Measurements from ENCODE around the gene DRAP1.

The DRAP1 gene, protein sequence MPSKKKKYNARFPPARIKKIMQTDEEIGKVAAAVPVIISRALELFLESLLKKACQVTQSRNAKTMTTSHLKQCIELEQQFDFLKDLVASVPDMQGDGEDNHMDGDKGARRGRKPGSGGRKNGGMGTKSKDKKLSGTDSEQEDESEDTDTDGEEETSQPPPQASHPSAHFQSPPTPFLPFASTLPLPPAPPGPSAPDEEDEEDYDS

GRCh38 chr11:65919141-65919572, at the start of gene DRAP1:
TSS of gene DRAP1 (plus strand) at chr11:65919426. CDS start at chr11:65919502, 76 bp downstream.
- H3F3A ChIP-seq (ENCODE audit: low read depth): no peaks in the 10 kb centered on the region
- peaks cover 8% of the 10 kb centered on the region; the same call in 1 of the 2 replicates for H3K36me3 ChIP-seq (ENCODE audit: insufficient read depth, low read length)
- H4K20me1 ChIP-seq (ENCODE audit: insufficient read depth, low read length, poor library complexity, severe bottlenecking): peaks cover 15% of the 10 kb centered on the region
- TF ChIP-seq, protein P1, sequence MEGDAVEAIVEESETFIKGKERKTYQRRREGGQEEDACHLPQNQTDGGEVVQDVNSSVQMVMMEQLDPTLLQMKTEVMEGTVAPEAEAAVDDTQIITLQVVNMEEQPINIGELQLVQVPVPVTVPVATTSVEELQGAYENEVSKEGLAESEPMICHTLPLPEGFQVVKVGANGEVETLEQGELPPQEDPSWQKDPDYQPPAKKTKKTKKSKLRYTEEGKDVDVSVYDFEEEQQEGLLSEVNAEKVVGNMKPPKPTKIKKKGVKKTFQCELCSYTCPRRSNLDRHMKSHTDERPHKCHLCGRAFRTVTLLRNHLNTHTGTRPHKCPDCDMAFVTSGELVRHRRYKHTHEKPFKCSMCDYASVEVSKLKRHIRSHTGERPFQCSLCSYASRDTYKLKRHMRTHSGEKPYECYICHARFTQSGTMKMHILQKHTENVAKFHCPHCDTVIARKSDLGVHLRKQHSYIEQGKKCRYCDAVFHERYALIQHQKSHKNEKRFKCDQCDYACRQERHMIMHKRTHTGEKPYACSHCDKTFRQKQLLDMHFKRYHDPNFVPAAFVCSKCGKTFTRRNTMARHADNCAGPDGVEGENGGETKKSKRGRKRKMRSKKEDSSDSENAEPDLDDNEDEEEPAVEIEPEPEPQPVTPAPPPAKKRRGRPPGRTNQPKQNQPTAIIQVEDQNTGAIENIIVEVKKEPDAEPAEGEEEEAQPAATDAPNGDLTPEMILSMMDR (conservative IDR thresholded peaks at IDR 0.05; ENCODE audit: low read length): no peak
- no peak for TF ChIP-seq EZH2phosphoT487 (IDR thresholded peaks at IDR 0.05; ENCODE audit: borderline replicate concordance)
- H3K9me2 ChIP-seq (replicated peaks; ENCODE audit: low read depth, low read length): no peaks in the 10 kb centered on the region
- peaks cover 43% of the 10 kb centered on the region for H3K79me2 ChIP-seq (ENCODE audit: insufficient read depth, low read length)
- peak within 1 kb of the TSS; percentile 99 for H3K4me3 ChIP-seq (ENCODE audit: low read length, poor library complexity, severe bottlenecking)
- H3K27me3 ChIP-seq (ENCODE audit: insufficient read depth, low read length, poor library complexity, severe bottlenecking): no peaks in the 10 kb centered on the region
- H2AFZ ChIP-seq (ENCODE audit: low read length): peak within 1 kb of the TSS; percentile 94
- H3K9me3 ChIP-seq (ENCODE audit: insufficient read depth, low read depth, low read length): no peaks in the 10 kb centered on the region
- H3K4me1 ChIP-seq (ENCODE audit: insufficient read depth, low read length, poor library complexity, severe bottlenecking): peaks cover 33% of the 10 kb centered on the region
- peak within 1 kb of the TSS; percentile 93 for H3K9ac ChIP-seq (ENCODE audit: low read depth, low read length, poor library complexity, severe bottlenecking)
- peak within 1 kb of the TSS; percentile 98 for H3K4me2 ChIP-seq (ENCODE audit: low read depth, low read length, poor library complexity, severe bottlenecking)

GRCh38 chr11:65869643-65870306, 49.5 kb upstream of the DRAP1 start:
- Histone ChIP-seq H3F3A (ENCODE audit: low read depth) (no peaks in the 10 kb centered on the region), H3K4me2 (ENCODE audit: low read depth, low read length, poor library complexity, severe bottlenecking) (peak overlapping the region; percentile 41), H3K4me1 (ENCODE audit: insufficient read depth, low read length, poor library complexity, severe bottlenecking) (peaks cover 34% of the 10 kb centered on the region), H3K36me3 (ENCODE audit: insufficient read depth, low read length) (peaks cover 8% of the 10 kb centered on the region; the same call in 1 of the 2 replicates), H3K79me2 (ENCODE audit: insufficient read depth, low read length) (peaks cover 5% of the 10 kb centered on the region; the same call in 1 of the 2 replicates), H2AFZ (ENCODE audit: low read length) (no peak overlapping the region), H3K9me2 (replicated peaks; ENCODE audit: low read depth, low read length) (no peaks in the 10 kb centered on the region), H3K9me3 (ENCODE audit: insufficient read depth, low read depth, low read length) (no peaks in the 10 kb centered on the region), H4K20me1 (ENCODE audit: insufficient read depth, low read length, poor library complexity, severe bottlenecking) (peaks cover 4% of the 10 kb centered on the region), H3K27me3 (ENCODE audit: insufficient read depth, low read length, poor library complexity, severe bottlenecking) (no peaks in the 10 kb centered on the region), H3K9ac (ENCODE audit: low read depth, low read length, poor library complexity, severe bottlenecking) (peak overlapping the region; percentile 0), H3K4me3 (ENCODE audit: low read length, poor library complexity, severe bottlenecking) (peak overlapping the region; percentile 21)
- TF ChIP-seq, protein P1 (conservative IDR thresholded peaks at IDR 0.05; ENCODE audit: low read length): no peak
- TF ChIP-seq EZH2phosphoT487 (IDR thresholded peaks at IDR 0.05; ENCODE audit: borderline replicate concordance): no peak

GRCh38 chr11:65870307-65870658, 48.9 kb upstream of the DRAP1 start:
- Histone ChIP-seq H3K9me3 (ENCODE audit: insufficient read depth, low read depth, low read length) (no peaks in the 10 kb centered on the region), H3K79me2 (ENCODE audit: insufficient read depth, low read length) (peaks cover 2% of the 10 kb centered on the region; the same call in 1 of the 2 replicates), H3K4me3 (ENCODE audit: low read length, poor library complexity, severe bottlenecking) (peak overlapping the region; percentile 21), H3F3A (ENCODE audit: low read depth) (no peaks in the 10 kb centered on the region), H3K4me2 (ENCODE audit: low read depth, low read length, poor library complexity, severe bottlenecking) (peak overlapping the region; percentile 41), H3K4me1 (ENCODE audit: insufficient read depth, low read length, poor library complexity, severe bottlenecking) (peaks cover 34% of the 10 kb centered on the region), H4K20me1 (ENCODE audit: insufficient read depth, low read length, poor library complexity, severe bottlenecking) (peaks cover 4% of the 10 kb centered on the region), H3K36me3 (ENCODE audit: insufficient read depth, low read length) (peaks cover 3% of the 10 kb centered on the region; the same call in 1 of the 2 replicates), H3K9me2 (replicated peaks; ENCODE audit: low read depth, low read length) (no peaks in the 10 kb centered on the region), H3K9ac (ENCODE audit: low read depth, low read length, poor library complexity, severe bottlenecking) (peak overlapping the region; percentile 0), H3K27me3 (ENCODE audit: insufficient read depth, low read length, poor library complexity, severe bottlenecking) (no peaks in the 10 kb centered on the region), H2AFZ (ENCODE audit: low read length) (no peak overlapping the region)
- TF ChIP-seq, protein P1 (conservative IDR thresholded peaks at IDR 0.05; ENCODE audit: low read length): no peak
- TF ChIP-seq EZH2phosphoT487 (IDR thresholded peaks at IDR 0.05; ENCODE audit: borderline replicate concordance): no peak
